Retinal pigment epithelial cell (primary cell): ENCODE measurements around the gene INAFM2.

Experiments
- DNase-seq: peaks from one replicate; pipeline ENCODE4 v3.0.0-alpha.2; 2010; ENCODE audit warnings: low read depth
- H3K4me3 ChIP-seq: 2 replicates; pipeline ENCODE4 v1.5.1; 2011; ENCODE audit warnings: mild to moderate bottlenecking, low read length, control low read depth, moderate library complexity
- TF ChIP-seq, protein P1 (sequence below): conservative IDR thresholded peaks from 2 replicates; pipeline ENCODE4 v1.5.1; 2011; ENCODE audit warnings: low read depth, low read length, control low read depth, inconsistent platforms

INAFM2 gene

DNA sequence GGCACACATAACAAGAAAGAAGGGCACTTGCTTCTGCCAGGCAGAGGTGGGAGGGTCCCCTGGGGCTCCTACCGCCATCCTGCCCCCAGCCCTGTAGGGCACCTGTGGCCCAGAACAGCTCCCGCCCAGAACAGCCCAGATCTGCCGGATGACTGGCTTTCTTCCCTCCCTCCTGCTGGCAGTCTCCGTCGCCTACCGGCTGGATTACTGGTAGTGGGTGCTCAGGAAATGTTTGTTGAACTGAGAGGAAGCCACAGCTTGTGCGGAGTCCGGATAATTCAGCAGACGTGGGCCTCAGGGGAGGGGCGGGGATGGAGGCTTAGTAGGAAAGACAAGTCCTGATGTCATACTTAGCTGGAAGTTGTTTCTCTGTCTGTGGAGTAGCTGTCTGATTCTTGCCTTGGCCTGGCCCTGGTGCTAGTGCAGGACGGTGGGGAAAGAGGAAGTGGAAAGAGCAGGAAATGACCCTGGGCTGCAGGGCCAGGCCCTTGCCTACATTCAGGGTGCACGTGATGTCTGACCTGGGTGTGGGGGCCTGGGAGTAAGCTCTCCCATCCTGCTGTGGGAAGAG, 10.5 kb downstream of the INAFM2 start:
- DNase-seq, result peak; percentile 60
- H3K4me3 ChIP-seq, result no peak overlapping the region
- TF ChIP-seq, protein P1, sequence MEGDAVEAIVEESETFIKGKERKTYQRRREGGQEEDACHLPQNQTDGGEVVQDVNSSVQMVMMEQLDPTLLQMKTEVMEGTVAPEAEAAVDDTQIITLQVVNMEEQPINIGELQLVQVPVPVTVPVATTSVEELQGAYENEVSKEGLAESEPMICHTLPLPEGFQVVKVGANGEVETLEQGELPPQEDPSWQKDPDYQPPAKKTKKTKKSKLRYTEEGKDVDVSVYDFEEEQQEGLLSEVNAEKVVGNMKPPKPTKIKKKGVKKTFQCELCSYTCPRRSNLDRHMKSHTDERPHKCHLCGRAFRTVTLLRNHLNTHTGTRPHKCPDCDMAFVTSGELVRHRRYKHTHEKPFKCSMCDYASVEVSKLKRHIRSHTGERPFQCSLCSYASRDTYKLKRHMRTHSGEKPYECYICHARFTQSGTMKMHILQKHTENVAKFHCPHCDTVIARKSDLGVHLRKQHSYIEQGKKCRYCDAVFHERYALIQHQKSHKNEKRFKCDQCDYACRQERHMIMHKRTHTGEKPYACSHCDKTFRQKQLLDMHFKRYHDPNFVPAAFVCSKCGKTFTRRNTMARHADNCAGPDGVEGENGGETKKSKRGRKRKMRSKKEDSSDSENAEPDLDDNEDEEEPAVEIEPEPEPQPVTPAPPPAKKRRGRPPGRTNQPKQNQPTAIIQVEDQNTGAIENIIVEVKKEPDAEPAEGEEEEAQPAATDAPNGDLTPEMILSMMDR, result peak; percentile 11

DNA sequence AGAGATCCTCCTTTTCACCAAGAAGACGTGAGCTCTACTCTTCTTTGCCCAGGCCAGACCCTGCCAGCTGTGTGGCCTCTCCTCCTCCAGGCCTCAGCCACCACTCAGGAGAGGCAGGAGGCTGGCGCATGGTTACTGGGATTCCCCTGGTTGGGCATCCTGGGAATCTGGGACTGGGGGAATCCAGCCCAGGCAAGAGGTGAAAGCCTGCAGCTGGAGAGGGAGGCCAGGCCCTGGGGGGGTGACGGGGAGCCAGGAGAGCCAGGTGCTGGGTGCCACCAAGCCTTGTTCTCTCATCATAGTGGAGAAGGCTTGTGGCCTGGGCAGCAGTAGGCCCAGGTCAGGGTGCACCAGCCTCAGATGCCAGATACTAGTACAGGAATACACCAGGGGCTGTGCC, 11.0 kb downstream of the INAFM2 start:
- no peak for DNase-seq
- H3K4me3 ChIP-seq, result no peak overlapping the region
- TF ChIP-seq, protein P1, result no peak

- DNase-seq, result no peak
- H3K4me3 ChIP-seq, result no peak overlapping the region
- TF ChIP-seq, protein P1, result no peak
Measured at GRCh38 chr15:40334941-40335795, 11.7 kb downstream of the INAFM2 start.

GRCh38 chr15:40335938-40336743, 12.6 kb downstream of the INAFM2 start:
- no peak for DNase-seq
- no peak overlapping the region for H3K4me3 ChIP-seq
- TF ChIP-seq, protein P1, result no peak

DNA sequence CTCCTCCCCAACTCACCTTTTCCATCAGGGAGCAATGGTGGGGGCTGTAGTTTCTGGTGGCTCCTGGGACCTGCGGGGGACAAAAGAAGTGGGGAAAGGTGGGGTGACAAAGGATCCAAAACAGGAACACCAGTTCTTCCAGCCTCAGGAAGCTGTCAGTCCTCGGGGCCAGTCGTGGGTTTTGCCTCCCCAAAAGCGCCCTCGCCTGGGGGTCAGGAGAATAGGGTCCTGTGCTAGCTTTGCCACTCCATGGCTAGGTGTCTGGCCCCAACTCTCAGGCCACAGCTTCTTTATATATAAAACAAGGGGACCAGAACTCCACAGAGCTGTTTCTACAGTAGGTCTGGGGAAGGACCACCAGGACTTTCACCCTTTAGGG, 13.2 kb downstream of the INAFM2 start:
- DNase-seq, result no peak
- no peak overlapping the region for H3K4me3 ChIP-seq
- TF ChIP-seq, protein P1, result peak; percentile 7

DNA sequence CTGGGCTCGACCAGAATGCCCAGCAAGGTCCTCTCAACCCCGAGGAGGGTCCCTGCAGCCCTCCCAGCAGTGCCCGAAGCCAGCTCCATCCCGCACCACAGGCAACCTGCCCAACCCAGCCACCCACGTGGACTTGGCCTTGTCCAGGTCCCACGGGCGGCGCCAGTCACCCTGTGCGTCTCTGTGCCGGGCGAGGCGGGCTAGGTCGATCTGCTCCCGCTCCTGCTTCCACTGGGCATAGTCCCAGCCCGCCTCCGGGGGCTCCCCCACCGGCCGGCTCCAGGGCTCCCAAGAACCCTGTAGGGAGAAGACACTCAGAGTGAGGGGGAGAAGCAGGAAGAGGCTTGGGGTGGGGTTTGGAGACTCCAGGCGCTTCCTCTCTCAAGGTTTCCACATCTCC, 14.1 kb downstream of the INAFM2 start:
- TF ChIP-seq, protein P1, result no peak
- H3K4me3 ChIP-seq, result peak overlapping the region; percentile 64
- DNase-seq, result no peak
